GM12864 (cell line): ENCODE measurements around the gene RPS6KA6.

ENCODE experiments used
- DNase-seq: peaks from one replicate; pipeline ENCODE4 v3.0.0-alpha.2; 2011; ENCODE audit warnings: low read depth
- H3K4me3 ChIP-seq: 2 replicates; pipeline ENCODE4 v1.5.1; 2011; ENCODE audit warnings: mild to moderate bottlenecking, low read depth, low read length, control low read depth
- TF ChIP-seq, protein P1 (sequence below): IDR thresholded peaks from 2 replicates; pipeline ENCODE4 v1.5.1; 2011; ENCODE audit warnings: low read depth, mild to moderate bottlenecking, moderate library complexity, low read length, control low read depth, inconsistent platforms; ENCODE audit errors: missing control alignments

Gene RPS6KA6

GRCh38 chrX:84168574-84168973 lies 19.4 kb downstream of the RPS6KA6 start:
- DNase-seq, result no peak
- H3K4me3 ChIP-seq, result no peak overlapping the region
- TF ChIP-seq, protein P1, sequence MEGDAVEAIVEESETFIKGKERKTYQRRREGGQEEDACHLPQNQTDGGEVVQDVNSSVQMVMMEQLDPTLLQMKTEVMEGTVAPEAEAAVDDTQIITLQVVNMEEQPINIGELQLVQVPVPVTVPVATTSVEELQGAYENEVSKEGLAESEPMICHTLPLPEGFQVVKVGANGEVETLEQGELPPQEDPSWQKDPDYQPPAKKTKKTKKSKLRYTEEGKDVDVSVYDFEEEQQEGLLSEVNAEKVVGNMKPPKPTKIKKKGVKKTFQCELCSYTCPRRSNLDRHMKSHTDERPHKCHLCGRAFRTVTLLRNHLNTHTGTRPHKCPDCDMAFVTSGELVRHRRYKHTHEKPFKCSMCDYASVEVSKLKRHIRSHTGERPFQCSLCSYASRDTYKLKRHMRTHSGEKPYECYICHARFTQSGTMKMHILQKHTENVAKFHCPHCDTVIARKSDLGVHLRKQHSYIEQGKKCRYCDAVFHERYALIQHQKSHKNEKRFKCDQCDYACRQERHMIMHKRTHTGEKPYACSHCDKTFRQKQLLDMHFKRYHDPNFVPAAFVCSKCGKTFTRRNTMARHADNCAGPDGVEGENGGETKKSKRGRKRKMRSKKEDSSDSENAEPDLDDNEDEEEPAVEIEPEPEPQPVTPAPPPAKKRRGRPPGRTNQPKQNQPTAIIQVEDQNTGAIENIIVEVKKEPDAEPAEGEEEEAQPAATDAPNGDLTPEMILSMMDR, result no peak

GRCh38 chrX:84168095-84168494 lies 19.9 kb downstream of the RPS6KA6 start:
- TF ChIP-seq, protein P1, result no peak
- no peak for DNase-seq

DNA sequence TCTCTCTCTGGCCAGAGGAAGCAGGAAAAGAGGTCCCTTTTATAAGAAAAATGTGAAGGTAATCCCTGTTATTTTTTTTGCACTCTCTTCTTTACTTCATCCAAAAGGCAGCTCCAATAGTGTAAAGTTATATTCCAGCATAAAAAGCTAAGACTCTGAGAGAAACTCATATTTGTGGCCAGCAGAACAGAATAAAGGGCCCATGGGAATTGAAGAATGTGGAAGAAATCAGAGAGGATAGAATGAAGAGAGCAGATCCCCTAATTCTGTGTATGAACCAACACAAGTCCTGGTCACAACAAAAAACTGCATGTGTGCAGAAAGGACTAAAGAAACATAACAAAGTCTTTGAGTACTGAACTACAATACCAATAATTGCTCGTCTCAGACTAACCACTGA lies 22.3 kb downstream of the RPS6KA6 start:
- no peak overlapping the region for H3K4me3 ChIP-seq
- DNase-seq, result no peak
- TF ChIP-seq, protein P1, result no peak

More at GRCh38 chrX:84168095-84168494, 19.9 kb downstream of the RPS6KA6 start:
- H3K4me3 ChIP-seq, result no peak overlapping the region

- DNase-seq, result no peak
- no peak overlapping the region for H3K4me3 ChIP-seq
- TF ChIP-seq, protein P1, result no peak
These were observed 25.6 kb downstream of the RPS6KA6 start for GRCh38 chrX:84162401-84162800.

DNA sequence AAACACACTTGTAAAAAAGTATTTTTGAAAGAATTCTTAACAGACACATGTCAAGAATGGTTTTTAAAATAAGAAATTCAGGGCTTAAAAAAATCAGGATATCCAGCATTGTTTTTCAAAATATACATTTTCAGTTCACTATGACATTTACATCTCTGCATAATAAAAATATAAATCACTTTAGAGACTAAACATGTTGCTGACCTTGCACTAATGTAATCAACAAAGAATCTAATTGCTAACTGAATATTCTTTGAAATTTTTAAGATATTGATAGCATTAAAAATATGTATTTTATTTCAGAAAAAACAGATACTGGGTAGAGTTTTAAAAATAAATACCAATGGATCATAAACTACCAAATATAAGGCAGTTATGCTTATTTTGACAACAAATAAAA lies 26.4 kb downstream of the RPS6KA6 start:
- no peak overlapping the region for H3K4me3 ChIP-seq
- DNase-seq, result no peak

DNA sequence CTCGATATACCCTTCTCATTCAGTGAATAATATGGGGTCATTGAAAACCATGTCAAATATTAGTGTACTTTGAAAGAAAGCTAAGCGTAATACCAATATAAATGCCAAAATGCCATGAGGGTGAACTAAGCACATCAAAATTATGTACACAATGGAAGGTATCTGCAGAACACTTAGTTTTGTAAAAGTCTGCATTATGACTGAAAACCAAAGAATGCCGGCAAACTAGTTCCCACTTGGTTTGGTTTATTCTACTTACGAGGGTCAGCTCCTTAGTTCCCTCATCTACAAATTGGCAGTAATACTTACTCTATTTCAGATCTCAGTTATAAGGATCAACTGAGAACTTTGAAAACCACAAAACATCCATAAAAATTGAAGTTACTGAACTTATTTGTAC lies 27.3 kb downstream of the RPS6KA6 start:
- TF ChIP-seq, protein P1, result no peak
- no peak overlapping the region for H3K4me3 ChIP-seq
- no peak for DNase-seq

More for the DNA sequence above, 26.4 kb downstream of the RPS6KA6 start:
- TF ChIP-seq, protein P1, result no peak

GRCh38 chrX:84156821-84157220 lies 31.2 kb downstream of the RPS6KA6 start:
- no peak for DNase-seq
- H3K4me3 ChIP-seq, result no peak overlapping the region
- TF ChIP-seq, protein P1, result no peak
